Activated CD8-positive, alpha-beta T cell treated with anti-CD3 and anti-CD28 coated beads, Interleukin-2, amount 10 ng/mL, durations not matched to agents 7 days and 5 days (primary cell): ENCODE results near the gene ZDHHC12. TPM values are rescaled to one million over a fixed set of nuclear protein-coding genes. Genes with fewer than 3 reads are reported as not detected.
"Not testable (repeated sequence)": the region's sequence is repeated elsewhere in the genome, so short reads cannot be mapped to it uniquely, and the experiment has no call there.

Source experiments
- ATAC-seq: fragments of 150-1000 bp; cut with Tn5 transposase; one replicate; pipeline ENCODE4 v1.10.0; 2021; ENCODE audit warnings: moderate library complexity
- CTCF ChIA-PET: fragments of 350-600 bp; sonication (Branson Sonifier 250); formaldehyde crosslinking; loops from one replicate; lab custom pipeline; 2021; ENCODE audit warnings: antibody characterized with exemption; lab: Charles Lee
- POLR2A ChIA-PET: fragments of 350-600 bp; sonication (Branson Sonifier 250); formaldehyde crosslinking; loops from one replicate; lab custom pipeline; 2021; ENCODE audit warnings: antibody characterized with exemption; lab: Charles Lee
- DNase-seq: peaks from one replicate; pipeline ENCODE4 v3.0.0-alpha.2; 2020
- H3K27ac Mint-ChIP-seq: one replicate; pipeline ENCODE4 v1.8.0; 2021; ENCODE audit warnings: mild to moderate bottlenecking, mixed read lengths
- H3K27me3 Mint-ChIP-seq: one replicate; pipeline ENCODE4 v1.8.0; 2021; ENCODE audit warnings: low read depth, mixed read lengths
- H3K36me3 Mint-ChIP-seq: one replicate; pipeline ENCODE4 v1.8.0; 2021; ENCODE audit warnings: low read depth, mixed read lengths
- H3K4me1 Mint-ChIP-seq: one replicate; pipeline ENCODE4 v1.8.0; 2021; ENCODE audit warnings: low read depth, mixed read lengths
- H3K4me3 Mint-ChIP-seq: one replicate; pipeline ENCODE4 v1.8.0; 2021; ENCODE audit warnings: mild to moderate bottlenecking, mixed read lengths
- H3K9me3 Mint-ChIP-seq: one replicate; pipeline ENCODE4 v1.8.0; 2022; ENCODE audit warnings: mixed read lengths; ENCODE audit not compliant: insufficient read depth
- total RNA-seq, 2 experiments: library from RNA; stranded (reverse); gene quantifications; one replicate each; pipeline ENCODE4 v1.2.3, GENCODE V29; 2021

The ZDHHC12 gene
- total RNA-seq, 2 experiments from 2014 or later = 80.4 to 88.4 TPM

DNA sequence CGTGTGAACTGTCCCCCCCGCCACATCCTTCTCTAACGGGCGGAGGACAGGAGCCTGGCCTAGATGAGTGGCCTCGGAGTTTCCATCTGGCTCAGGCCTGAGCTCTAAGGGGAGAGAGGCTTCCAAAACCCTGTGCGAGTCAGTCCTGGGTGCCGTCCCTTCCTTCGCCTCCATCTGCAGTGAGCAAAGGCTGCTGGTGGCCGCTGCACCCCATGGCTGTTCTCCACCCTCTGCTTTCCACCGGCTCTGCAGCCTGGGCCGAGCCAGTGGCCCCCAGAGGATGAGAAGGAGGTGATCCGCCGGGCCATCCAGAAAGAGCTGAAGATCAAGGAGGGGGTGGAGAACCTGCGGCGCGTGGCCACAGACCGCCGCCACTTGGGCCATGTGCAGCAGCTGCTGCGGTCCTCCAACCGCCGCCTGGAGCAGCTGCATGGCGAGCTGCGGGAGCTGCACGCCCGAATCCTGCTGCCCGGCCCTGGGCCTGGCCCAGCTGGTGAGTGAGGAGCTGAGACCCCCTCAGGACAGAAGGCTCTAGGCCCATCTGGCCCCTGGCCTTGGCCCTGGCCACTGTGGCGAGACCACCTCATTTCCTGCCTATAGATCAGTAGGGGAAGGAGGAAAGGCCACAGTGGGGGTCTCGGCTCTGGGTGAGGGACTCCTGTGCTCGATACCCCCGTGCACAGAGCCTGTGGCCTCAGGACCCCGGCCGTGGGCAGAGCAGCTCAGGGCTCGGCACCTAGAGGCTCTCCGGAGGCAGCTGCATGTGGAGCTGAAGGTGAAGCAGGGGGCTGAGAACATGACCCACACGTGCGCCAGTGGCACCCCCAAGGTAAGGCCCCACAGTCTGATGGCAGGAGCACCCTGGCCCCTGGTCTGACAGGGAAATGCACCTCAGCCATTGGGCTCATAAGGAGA lies 18.6 kb downstream of the ZDHHC12 start:
- Mint-ChIP-seq H3K4me3 (no peak overlapping the region), H3K9me3 (no peaks in the 10 kb centered on the region), H3K27me3 (no peaks in the 10 kb centered on the region), H3K36me3 (peaks cover under 1% of the 10 kb centered on the region), H3K27ac (no peak overlapping the region), H3K4me1 (peaks cover 14% of the 10 kb centered on the region)
- DNase-seq (no peak), ATAC-seq (no peak)
- POLR2A ChIA-PET = interaction anchor here (1.0 kb wide), 1 partner anchor 14 kb away, joined by 3 read pairs; no protein-coding TSS in a partner anchor
- CTCF ChIA-PET = no interaction called here

DNA sequence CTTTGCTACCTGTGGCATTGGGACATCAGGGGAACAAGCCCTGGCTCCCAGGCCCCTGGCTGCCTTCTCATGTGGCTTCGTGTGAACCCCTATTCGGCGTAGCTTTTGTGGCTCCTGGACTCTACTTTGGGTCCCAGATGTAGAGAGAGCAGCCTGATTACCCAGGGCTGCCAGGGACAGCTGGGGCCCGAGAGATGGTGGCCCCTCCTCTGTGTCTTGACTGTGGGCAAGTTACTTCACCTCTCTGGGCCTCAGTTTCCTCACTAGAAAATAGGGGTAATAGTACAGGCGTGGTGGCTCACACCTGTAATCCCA lies 19.6 kb downstream of the ZDHHC12 start:
- DNase-seq (no peak), ATAC-seq (no peak)
- Mint-ChIP-seq H3K36me3 (peaks cover 2% of the 10 kb centered on the region), H3K4me3 (peak overlapping the region; percentile 22), H3K9me3 (no peaks in the 10 kb centered on the region), H3K4me1 (peaks cover 14% of the 10 kb centered on the region), H3K27ac (no peak overlapping the region), H3K27me3 (no peaks in the 10 kb centered on the region)
- CTCF ChIA-PET = no interaction called here
- POLR2A ChIA-PET = no interaction called here

DNA sequence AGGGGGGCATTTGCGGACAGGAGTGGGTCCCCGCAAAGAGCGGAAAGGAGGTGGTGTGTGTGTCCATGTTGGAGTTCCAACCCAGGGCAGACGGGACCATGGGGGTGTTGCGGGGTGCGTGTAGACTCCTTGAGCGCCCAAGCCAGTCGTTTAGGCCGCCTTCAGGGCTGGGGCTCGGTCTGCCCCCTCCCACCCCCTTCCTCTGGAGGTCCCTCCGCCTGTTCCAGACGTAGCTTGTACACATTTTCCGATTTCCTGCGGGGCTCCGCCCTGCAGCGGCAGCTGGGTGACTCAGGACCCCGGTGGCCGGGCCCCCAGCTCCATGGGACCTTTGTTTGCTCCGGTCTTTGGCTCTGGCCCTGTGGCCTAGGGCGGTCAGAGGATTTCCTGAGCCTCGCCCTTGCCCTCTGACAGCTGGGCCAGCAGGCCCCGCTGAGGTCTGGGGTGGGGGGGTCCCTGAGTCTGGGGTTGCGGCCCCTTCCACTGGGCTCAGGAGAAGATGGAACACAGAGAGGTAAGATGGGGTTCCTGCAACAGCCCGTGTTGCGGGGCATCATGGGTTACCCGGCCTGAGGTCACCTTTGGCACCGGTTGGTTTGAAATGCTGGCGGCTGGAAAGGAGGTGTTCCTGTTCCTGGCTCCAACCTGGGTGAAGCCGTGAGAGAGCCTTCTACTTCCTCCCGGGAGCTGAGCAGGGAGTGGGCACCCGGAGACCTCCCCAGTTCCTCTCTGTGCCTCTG lies 20.1 kb downstream of the ZDHHC12 start:
- Mint-ChIP-seq H3K4me3 (peak overlapping the region; percentile 79), H3K9me3 (no peaks in the 10 kb centered on the region), H3K36me3 (peaks cover 2% of the 10 kb centered on the region), H3K27me3 (no peaks in the 10 kb centered on the region), H3K27ac (peak overlapping the region; percentile 60), H3K4me1 (peaks cover 14% of the 10 kb centered on the region)
- POLR2A ChIA-PET = interaction anchor here (0.9 kb wide), 1 partner anchor 35 kb away, joined by 5 read pairs; no protein-coding TSS in a partner anchor
- DNase-seq = no peak
- CTCF ChIA-PET = no interaction called here
- ATAC-seq = no peak

DNA sequence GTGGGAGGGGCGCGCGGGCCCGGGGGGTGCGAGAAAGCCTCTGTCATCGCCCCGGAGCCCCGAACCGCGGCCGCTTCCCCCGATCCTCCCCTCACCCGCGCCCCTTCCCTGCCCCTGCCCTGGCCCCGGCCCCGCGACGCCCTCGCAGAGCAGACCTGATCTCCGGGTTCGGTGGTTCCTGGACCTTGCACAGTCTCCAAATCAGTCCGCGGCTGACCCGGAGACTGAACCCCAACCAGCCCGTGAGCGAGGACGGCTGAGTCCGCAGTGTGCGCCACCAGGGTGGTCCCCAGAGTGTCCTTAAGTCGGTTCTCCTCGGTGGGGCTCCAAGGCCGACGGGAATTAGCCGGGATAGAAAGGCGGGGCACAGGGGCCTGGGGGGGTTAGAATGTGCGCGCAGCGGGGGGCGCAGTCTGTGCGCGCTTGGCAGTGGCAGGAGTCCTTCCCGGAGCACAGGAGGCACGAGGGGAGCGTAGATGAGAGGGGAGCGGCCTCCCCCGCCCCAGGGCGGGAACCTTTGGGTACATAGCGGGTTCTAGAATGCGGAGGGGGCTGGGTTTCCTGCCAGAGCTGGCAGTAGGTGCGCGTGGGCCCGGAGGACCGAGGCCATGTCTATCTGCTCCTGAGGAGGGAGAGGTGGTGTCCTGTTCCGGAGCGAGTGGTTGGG lies 20.8 kb downstream of the ZDHHC12 start:
- Mint-ChIP-seq H3K4me3 (peak overlapping the region; percentile 79), H3K27ac (peak overlapping the region; percentile 60), H3K27me3 (no peaks in the 10 kb centered on the region), H3K4me1 (peaks cover 14% of the 10 kb centered on the region), H3K36me3 (peaks cover 2% of the 10 kb centered on the region), H3K9me3 (no peaks in the 10 kb centered on the region)
- no peak for DNase-seq
- ATAC-seq = peak; percentile 39
- CTCF ChIA-PET = interaction anchor here (1.2 kb wide), 1 partner anchor 170 kb away, joined by 3 read pairs; no protein-coding TSS in a partner anchor
- POLR2A ChIA-PET = interaction anchor here (0.9 kb wide), 1 partner anchor 36 kb away, joined by 5 read pairs; no protein-coding TSS in a partner anchor

DNA sequence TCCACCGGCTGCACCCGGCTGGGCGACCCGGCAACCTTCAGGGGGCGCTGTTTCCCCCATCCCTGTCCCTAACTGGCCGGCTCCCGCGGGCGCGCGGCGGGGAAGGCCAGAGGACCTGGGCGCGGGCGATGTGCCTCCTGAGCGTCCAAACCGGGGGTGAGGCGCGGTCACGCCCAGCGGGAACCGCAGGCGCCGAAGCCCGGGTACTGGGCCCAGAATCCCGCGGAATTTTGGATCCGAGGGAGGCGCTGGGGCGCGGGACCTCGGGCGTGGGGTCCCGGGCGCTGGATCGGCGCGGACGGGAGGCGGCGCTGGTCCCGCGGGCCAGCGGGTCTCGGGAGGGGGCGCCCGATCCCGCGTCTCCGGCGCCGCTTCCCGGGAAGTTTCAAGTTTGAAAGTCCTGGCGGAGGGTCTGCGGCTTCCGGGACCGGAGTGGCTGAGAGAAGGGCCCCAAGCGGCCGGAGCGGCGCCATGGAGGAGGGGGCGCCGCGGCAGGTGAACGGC lies 21.4 kb downstream of the ZDHHC12 start, which contains the start of gene PKN3:
Gene PKN3 (plus strand): TSS at position 59 of the 504 bp plus-strand sequence. CDS start 413 bp downstream, at position 472.
- Mint-ChIP-seq H3K9me3 (no peaks in the 10 kb centered on the region), H3K4me3 (peak within 1 kb of the TSS; percentile 87), H3K27ac (peak within 1 kb of the TSS; percentile 86), H3K4me1 (peaks cover 14% of the 10 kb centered on the region), H3K36me3 (peaks cover 2% of the 10 kb centered on the region), H3K27me3 (no peaks in the 10 kb centered on the region)
- POLR2A ChIA-PET = interaction anchor here (0.7 to 0.8 kb wide), 2 partner anchors 10 to 13 kb away, joined by 4 to 5 read pairs; partner anchors contain the start of gene SET
- DNase-seq (peak; percentile 91), ATAC-seq (peak; percentile 93)
- CTCF ChIA-PET = interaction anchor here (0.6 to 1.6 kb wide), 17 partner anchors 8 to 171 kb away, joined by 3 to 42 read pairs (median 4); partner anchors contain the start of genes ENDOG, SET, SPOUT1 and ZDHHC12

DNA sequence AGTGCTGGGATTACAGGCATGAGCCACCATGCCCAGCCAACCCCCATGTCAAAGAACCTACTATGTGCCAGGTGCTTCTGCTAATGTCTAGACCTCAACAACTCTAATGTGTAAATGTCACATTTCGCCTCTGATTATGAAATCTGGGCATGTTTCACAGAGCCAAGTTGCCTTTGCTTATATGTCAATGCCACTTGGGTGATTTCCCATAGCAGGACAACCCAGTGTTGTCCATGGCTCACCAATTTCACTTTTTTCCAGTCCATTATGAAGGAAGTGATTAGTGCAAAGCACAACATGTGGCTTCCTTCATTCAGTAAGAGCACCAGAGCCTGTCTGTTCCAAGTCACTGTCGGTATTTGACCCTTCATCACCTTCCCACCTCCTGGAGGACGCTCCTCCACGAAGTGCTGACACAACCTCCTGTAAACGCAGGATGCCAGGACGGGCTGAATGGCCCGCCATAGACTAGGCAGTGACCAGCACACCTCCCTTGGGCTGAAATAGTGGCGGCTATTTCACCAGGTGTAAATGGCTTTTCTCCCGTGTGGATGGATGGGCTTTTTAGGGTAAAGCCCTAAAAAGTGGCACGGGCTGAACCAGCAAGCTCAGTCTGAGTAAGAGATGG lies 22.6 kb downstream of the ZDHHC12 start:
- no peak for DNase-seq
- Mint-ChIP-seq H3K27ac (no peak overlapping the region), H3K27me3 (no peaks in the 10 kb centered on the region), H3K36me3 (peaks cover 13% of the 10 kb centered on the region), H3K4me1 (peaks cover 14% of the 10 kb centered on the region), H3K9me3 (no peaks in the 10 kb centered on the region), H3K4me3 (peak overlapping the region; percentile 87)
- CTCF ChIA-PET = interaction anchor here (0.8 to 1.6 kb wide), 9 partner anchors 9 to 117 kb away, joined by 3 to 42 read pairs (median 7); partner anchors contain the start of genes ENDOG, SET and ZDHHC12
- ATAC-seq = no peak
- POLR2A ChIA-PET = interaction anchor here (0.8 to 1.1 kb wide), 2 partner anchors 12 to 13 kb away, joined by 3 to 4 read pairs; partner anchors contain the start of gene SET

DNA sequence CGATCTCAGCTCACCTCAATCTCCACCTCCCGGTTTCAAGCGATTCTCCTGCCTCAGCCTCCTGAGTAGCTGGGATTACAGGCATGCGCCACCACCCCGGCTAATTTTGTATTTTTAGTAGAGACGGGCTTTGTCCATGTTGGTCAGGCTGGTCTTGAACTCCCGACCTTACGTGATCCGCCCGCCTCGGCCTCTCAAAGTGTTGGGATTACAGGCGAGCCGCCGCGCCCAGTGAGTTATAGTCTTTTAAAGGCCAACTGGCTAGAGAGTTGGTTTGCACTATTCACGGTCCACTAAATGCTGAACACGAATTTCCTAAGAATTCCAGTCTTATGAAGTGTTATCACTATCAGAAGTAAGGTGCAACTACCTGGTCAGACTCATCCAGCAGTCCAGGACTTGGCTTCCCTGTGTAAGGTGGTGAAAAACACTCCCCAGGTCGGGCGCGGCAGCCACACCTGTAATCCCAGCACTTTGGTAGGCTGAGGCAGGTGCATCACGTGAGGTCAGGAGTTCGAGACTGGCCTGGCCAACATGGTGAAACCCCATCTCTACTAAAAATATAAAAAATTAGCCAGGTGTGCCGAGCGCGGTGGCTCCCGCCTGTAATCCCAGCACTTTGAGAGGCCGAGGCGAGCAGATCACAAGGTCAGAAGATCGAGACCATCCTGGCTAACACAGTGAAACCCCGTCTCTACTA lies 24.7 kb downstream of the ZDHHC12 start:
- Mint-ChIP-seq H3K36me3 (peaks cover 26% of the 10 kb centered on the region), H3K4me1 (peaks cover 14% of the 10 kb centered on the region)
- DNase-seq, H3K9me3 Mint-ChIP-seq, H3K27me3 Mint-ChIP-seq, ATAC-seq, POLR2A ChIA-PET, H3K27ac Mint-ChIP-seq, H3K4me3 Mint-ChIP-seq: not testable (repeated sequence)
- CTCF ChIA-PET = interaction anchor here (1.6 kb wide), 1 partner anchor 9 kb away, joined by 7 read pairs; no protein-coding TSS in a partner anchor

DNA sequence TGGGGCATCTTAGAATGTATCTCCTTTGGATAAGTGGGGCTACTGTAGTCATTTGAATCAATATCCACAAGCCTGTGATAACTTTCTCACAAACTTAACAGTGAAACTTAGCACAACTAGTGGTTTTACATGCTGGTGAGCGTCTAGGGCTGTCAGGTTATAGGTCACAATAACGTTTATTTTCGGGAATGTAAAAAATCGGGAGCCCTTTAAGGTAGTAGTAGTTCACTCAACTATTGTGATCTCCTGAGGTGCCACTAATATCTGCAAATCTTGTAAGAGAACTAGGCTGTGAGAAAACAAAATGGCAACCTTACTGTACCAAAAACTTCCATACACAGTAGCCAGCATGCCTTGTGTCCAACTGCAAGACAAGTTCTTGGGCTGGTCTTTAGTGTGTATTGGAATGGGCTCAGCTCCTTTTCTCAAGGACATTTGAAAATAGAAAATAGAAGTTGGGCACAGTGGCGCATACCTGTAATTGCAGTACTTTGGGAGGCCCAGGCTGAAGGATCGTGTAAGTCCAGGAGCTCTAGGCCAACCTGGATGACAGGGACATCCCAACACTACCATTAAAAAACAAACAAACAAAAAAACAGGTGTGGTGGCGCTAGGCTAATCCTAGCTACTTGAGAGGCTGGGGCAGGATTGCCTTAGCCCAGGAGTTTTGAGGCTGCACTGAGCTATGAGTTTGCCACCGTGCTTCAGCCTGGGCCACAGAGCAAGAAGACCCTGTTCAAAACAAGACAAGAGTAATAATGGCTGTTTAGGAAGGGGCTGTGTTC lies 26.8 kb downstream of the ZDHHC12 start:
- Mint-ChIP-seq H3K27ac (no peak overlapping the region), H3K4me3 (no peak overlapping the region), H3K36me3 (peaks cover 44% of the 10 kb centered on the region), H3K9me3 (no peaks in the 10 kb centered on the region), H3K27me3 (no peaks in the 10 kb centered on the region), H3K4me1 (peaks cover 16% of the 10 kb centered on the region)
- ATAC-seq (no peak), DNase-seq (no peak)
- CTCF ChIA-PET = interaction anchor here (0.9 to 1.0 kb wide), 2 partner anchors 10 to 121 kb away, joined by 3 to 4 read pairs; partner anchors contain the start of gene ENDOG
- POLR2A ChIA-PET = interaction anchor here (0.8 to 1.8 kb wide), 4 partner anchors 8 to 133 kb away, joined by 3 to 6 read pairs (median 6); partner anchors contain the start of genes SET, SPOUT1 and ZDHHC12

DNA sequence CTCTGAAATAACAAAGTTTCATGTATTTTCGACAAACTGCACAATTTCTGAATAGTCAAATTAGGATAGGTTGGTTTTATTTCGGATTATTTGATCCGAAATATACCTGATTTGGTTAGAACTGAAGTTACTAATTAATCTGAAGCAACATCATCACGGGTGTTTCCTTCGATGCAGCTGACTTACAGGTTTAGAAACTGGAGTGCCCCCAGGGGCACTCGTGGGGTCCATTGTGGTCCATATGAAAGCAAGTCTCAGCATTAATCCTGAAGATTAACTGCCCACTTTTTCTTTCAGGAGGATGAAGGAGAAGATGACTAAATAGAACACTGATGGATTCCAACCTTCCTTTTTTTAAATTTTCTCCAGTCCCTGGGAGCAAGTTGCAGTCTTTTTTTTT lies 29.6 kb downstream of the ZDHHC12 start:
- POLR2A ChIA-PET = no interaction called here
- ATAC-seq (no peak), DNase-seq (no peak)
- Mint-ChIP-seq H3K4me3 (no peak overlapping the region), H3K27ac (no peak overlapping the region), H3K4me1 (peaks cover 19% of the 10 kb centered on the region), H3K27me3 (no peaks in the 10 kb centered on the region), H3K36me3 (peaks cover 58% of the 10 kb centered on the region), H3K9me3 (no peaks in the 10 kb centered on the region)
- CTCF ChIA-PET = interaction anchor here (2.1 to 4.5 kb wide), 2 partner anchors 8 to 124 kb away, joined by 6 to 42 read pairs; partner anchors contain the start of genes ENDOG and PKN3
